Measurements from ENCODE around the gene RASGRP4.

DNA sequence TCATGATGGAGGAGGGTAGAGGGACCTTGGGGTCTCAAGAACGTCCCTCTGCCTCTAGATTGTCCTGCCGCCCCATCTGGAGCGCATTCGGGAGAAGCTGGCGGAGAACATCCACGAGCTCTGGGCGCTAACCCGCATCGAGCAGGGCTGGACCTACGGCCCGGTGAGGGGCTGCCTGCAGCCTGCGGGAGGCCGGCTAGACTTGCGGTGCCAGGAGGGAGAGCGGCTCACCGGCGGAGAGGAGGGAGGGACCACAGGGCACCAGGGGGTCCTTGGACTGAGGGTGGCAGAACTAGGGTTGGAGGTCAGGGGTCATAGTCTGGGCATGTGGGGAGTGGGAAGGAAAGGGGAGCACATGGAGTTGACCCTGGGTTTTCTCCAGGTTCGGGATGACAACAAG is 37.3 kb upstream of the RASGRP4 start:
- TF ChIP-seq POLR2A (IDR thresholded peaks at IDR 0.05), result no peak
- TF ChIP-seq, protein P1, sequence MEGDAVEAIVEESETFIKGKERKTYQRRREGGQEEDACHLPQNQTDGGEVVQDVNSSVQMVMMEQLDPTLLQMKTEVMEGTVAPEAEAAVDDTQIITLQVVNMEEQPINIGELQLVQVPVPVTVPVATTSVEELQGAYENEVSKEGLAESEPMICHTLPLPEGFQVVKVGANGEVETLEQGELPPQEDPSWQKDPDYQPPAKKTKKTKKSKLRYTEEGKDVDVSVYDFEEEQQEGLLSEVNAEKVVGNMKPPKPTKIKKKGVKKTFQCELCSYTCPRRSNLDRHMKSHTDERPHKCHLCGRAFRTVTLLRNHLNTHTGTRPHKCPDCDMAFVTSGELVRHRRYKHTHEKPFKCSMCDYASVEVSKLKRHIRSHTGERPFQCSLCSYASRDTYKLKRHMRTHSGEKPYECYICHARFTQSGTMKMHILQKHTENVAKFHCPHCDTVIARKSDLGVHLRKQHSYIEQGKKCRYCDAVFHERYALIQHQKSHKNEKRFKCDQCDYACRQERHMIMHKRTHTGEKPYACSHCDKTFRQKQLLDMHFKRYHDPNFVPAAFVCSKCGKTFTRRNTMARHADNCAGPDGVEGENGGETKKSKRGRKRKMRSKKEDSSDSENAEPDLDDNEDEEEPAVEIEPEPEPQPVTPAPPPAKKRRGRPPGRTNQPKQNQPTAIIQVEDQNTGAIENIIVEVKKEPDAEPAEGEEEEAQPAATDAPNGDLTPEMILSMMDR (IDR thresholded peaks at IDR 0.05), result no peak
- no peak for TF ChIP-seq EP300 (IDR thresholded peaks at IDR 0.05; ENCODE audit: low read depth)

Data from transverse colon (tissue), 3 donors.